Measurements from ENCODE around the gene AAMDC.
"Not testable (repeated sequence)": the region's sequence is repeated elsewhere in the genome, so short reads cannot be mapped to it uniquely, and the experiment has no call there.

AAMDC gene

GRCh38 chr11:77884829-77885190 is 63.9 kb downstream of the AAMDC start:
- DNase-seq (ENCODE audit: low read depth in 3 of 3): no peak

- no peak for DNase-seq (ENCODE audit: low read depth in 3 of 3)
These were observed 65.5 kb downstream of the AAMDC start for GRCh38 chr11:77886401-77886800.

GRCh38 chr11:77889045-77889444 is 68.1 kb downstream of the AAMDC start:
- not testable (repeated sequence) for DNase-seq (ENCODE audit: low read depth in 3 of 3)

- DNase-seq (ENCODE audit: low read depth in 3 of 3): not testable (repeated sequence)
These were observed 69.2 kb downstream of the AAMDC start for GRCh38 chr11:77890100-77890614.

- not testable (repeated sequence) for DNase-seq (ENCODE audit: low read depth in 3 of 3)
These were observed 69.7 kb downstream of the AAMDC start for GRCh38 chr11:77890619-77891056.

GRCh38 chr11:77891256-77891655 is 70.3 kb downstream of the AAMDC start:
- DNase-seq (ENCODE audit: low read depth in 3 of 3): not testable (repeated sequence)

GRCh38 chr11:77891703-77892102 is 70.8 kb downstream of the AAMDC start:
- not testable (repeated sequence) for DNase-seq (ENCODE audit: low read depth in 3 of 3)

- not testable (repeated sequence) for DNase-seq (ENCODE audit: low read depth in 3 of 3)
These were observed 74.0 kb downstream of the AAMDC start for GRCh38 chr11:77894949-77895348.

- no peak for DNase-seq (ENCODE audit: low read depth in 3 of 3)
These were observed 87.9 kb downstream of the AAMDC start for GRCh38 chr11:77908835-77909234.

- DNase-seq (ENCODE audit: low read depth in 3 of 3): no peak
These were observed 88.3 kb downstream of the AAMDC start for GRCh38 chr11:77909277-77909676.

- DNase-seq (ENCODE audit: low read depth in 3 of 3): not testable (repeated sequence)
These were observed 89.9 kb downstream of the AAMDC start for GRCh38 chr11:77910828-77911227.

- not testable (repeated sequence) for DNase-seq (ENCODE audit: low read depth in 3 of 3)
These were observed 92.8 kb downstream of the AAMDC start for GRCh38 chr11:77913608-77914306.

GRCh38 chr11:77914307-77914791 is 93.4 kb downstream of the AAMDC start:
- not testable (repeated sequence) for DNase-seq (ENCODE audit: low read depth in 3 of 3)

GRCh38 chr11:77917713-77918112 is 96.8 kb downstream of the AAMDC start:
- not testable (repeated sequence) for DNase-seq (ENCODE audit: low read depth in 3 of 3)

Measured in stimulated activated CD4-positive, alpha-beta T cell treated with anti-CD3 and anti-CD28 coated beads, TNF-alpha, amount 100 ng/mL, for 4 hours (primary cell).